Aorta (tissue), 5 donors: ENCODE measurements around the gene LPCAT1. TPM values are rescaled to one million over a fixed set of nuclear protein-coding genes. Genes with fewer than 3 reads are reported as not detected.

ENCODE experiments used
- ATAC-seq: fragments of 200-7000 bp; cut with Tn5 transposase; one replicate; pipeline ENCODE4 v1.9.1; 2022; ENCODE audit warnings: moderate library complexity; ENCODE audit not compliant: low FRiP score
- DNase-seq, 2 donors: peaks; one replicate each; pipeline ENCODE4 v3.0.0-alpha.2; 2020
- H3K27ac ChIP-seq, 2 donors: one replicate each; pipeline ENCODE4 v1.5.1; 2013; ENCODE audit warnings: low read length in 2 of 2, mild to moderate bottlenecking in 2 of 2, moderate library complexity in 2 of 2, control low read depth in 1 of 2, inconsistent platforms in 1 of 2, low read depth in 1 of 2
- H3K27me3 ChIP-seq, 2 donors: one replicate each; pipeline ENCODE4 v1.6.1; 2013; ENCODE audit warnings: control low read depth in 1 of 2, low read length in 1 of 2, mild to moderate bottlenecking in 1 of 2, moderate library complexity in 1 of 2; ENCODE audit not compliant: insufficient read depth in 2 of 2, control insufficient read depth in 1 of 2
- H3K36me3 ChIP-seq, 2 donors: one replicate each; pipeline ENCODE4 v1.6.1; 2013; ENCODE audit warnings: control low read depth in 1 of 2, low read length in 1 of 2, mild to moderate bottlenecking in 1 of 2; ENCODE audit not compliant: insufficient read depth in 2 of 2, control insufficient read depth in 1 of 2
- H3K4me1 ChIP-seq, 2 donors: one replicate each; pipeline ENCODE4 v1.6.1; 2013; ENCODE audit warnings: low read length in 2 of 2, control low read depth in 1 of 2, mild to moderate bottlenecking in 1 of 2, moderate library complexity in 1 of 2; ENCODE audit not compliant: insufficient read depth in 2 of 2, control insufficient read depth in 1 of 2
- H3K4me3 ChIP-seq, 2 donors: one replicate each; pipeline ENCODE4 v1.5.1; 2013; ENCODE audit warnings: low read length in 2 of 2, control low read depth in 1 of 2, mild to moderate bottlenecking in 1 of 2
- H3K9me3 ChIP-seq: one replicate; pipeline ENCODE4 v1.6.1; 2013; ENCODE audit warnings: mild to moderate bottlenecking, low read length; ENCODE audit not compliant: control insufficient read depth
- WGBS, 2 donors: extraction: QIAGEN DNeasy Blood & Tissue Kit; methylation state at CpG; one replicate each; pipeline ENCODE4 v1.1.7; 2013; 5-methylcytosine and 5-hydroxymethylcytosine counted together
- intact Hi-C, 2 donors: fragments of 100-400 bp; cut with DNase I; formaldehyde crosslinking; loops; one replicate each; pipeline versions ENCODE4 v1.14.2 to v1.15.0; 2022
- polyA plus RNA-seq, 2 donors: library from polyadenylated mRNA; stranded (reverse); fragments of 200-250 nt; gene quantifications; one replicate each; pipeline ENCODE4 v1.2.3, GENCODE V29; 2013
- total RNA-seq, 2 donors: library from RNA; stranded (reverse); fragmentation: NEBNext Ultra II Directional; extraction: Animal tissue kit (Norgen Biotek cat#: 25700); gene quantifications; one replicate each; pipeline ENCODE4 v1.2.1, GENCODE V29; 2021
- donor health status: healthy with polysubstance abuse.
- donor health status: Bipolar disorder and iron deficiency.
- donor health status: DM: no; HTN: no; CAD: no.
- donor health status: DM: no; HTN: no; CAD: no.
- donor health status: DM: yes; HTN: yes; CAD: no.

LPCAT1 gene
- total and polyA plus RNA-seq, 4 donors, result 6.4 to 68.7 (median 36.4) TPM

GRCh38 chr5:1498623-1499416, 24.9 kb downstream of the LPCAT1 start:
- Histone ChIP-seq H3K9me3 (no peaks in the 10 kb centered on the region), H3K27me3 (no peaks in the 10 kb centered on the region), H3K27ac (no peak overlapping the region), H3K4me1 (no peaks in the 10 kb centered on the region), H3K4me3 (no peak overlapping the region), H3K36me3 (peaks cover 0 to 2% of the 10 kb centered on the region in 2 donors)
- intact Hi-C loops, result no loop called here
- ATAC-seq, result no peak
- DNase-seq, result no peak
- 86 to 90% methylated on average over 17 of the region's 17 CpGs for WGBS, 2 donors

GRCh38 chr5:1497795-1498622, 25.8 kb downstream of the LPCAT1 start:
- no peak for DNase-seq
- 50 to 60% methylated on average over 18 of the region's 18 CpGs for WGBS, 2 donors
- H3K4me1 ChIP-seq, result no peaks in the 10 kb centered on the region
- H3K9me3 ChIP-seq, result no peaks in the 10 kb centered on the region
- no peak overlapping the region for H3K27ac ChIP-seq
- intact Hi-C loops, result no loop called here
- no peak overlapping the region for H3K4me3 ChIP-seq
- H3K36me3 ChIP-seq, result peaks cover 0 to 2% of the 10 kb centered on the region in 2 donors
- ATAC-seq, result no peak
- no peaks in the 10 kb centered on the region for H3K27me3 ChIP-seq

GRCh38 chr5:1497242-1497777, 26.4 kb downstream of the LPCAT1 start:
- H3K9me3 ChIP-seq, result no peaks in the 10 kb centered on the region
- no peaks in the 10 kb centered on the region for H3K4me1 ChIP-seq
- no peaks in the 10 kb centered on the region for H3K27me3 ChIP-seq
- H3K4me3 ChIP-seq, result no peak overlapping the region
- intact Hi-C loops, result no loop called here
- 81 to 85% methylated on average over 14 of the region's 14 CpGs for WGBS, 2 donors
- DNase-seq (no peak), ATAC-seq (no peak)
- no peak overlapping the region for H3K27ac ChIP-seq
- H3K36me3 ChIP-seq, result peaks cover 0 to 2% of the 10 kb centered on the region in 2 donors

GRCh38 chr5:1495525-1495897, 28.2 kb downstream of the LPCAT1 start:
- H3K27ac ChIP-seq, result no peak overlapping the region
- no peak for ATAC-seq
- peaks cover 0 to 2% of the 10 kb centered on the region in 2 donors for H3K36me3 ChIP-seq
- WGBS, 2 donors, result 83 to 84% methylated on average over 6 of the region's 6 CpGs
- H3K4me3 ChIP-seq, result no peak overlapping the region
- intact Hi-C loops, result no loop called here
- no peaks in the 10 kb centered on the region for H3K4me1 ChIP-seq
- no peak for DNase-seq
- no peaks in the 10 kb centered on the region for H3K9me3 ChIP-seq
- H3K27me3 ChIP-seq, result no peaks in the 10 kb centered on the region

- ATAC-seq (peak; percentile 28), DNase-seq (peak in 1 of 2 donors; percentile 87)
- Histone ChIP-seq H3K27ac (no peak overlapping the region), H3K36me3 (peaks cover 0 to 2% of the 10 kb centered on the region in 2 donors), H3K27me3 (no peaks in the 10 kb centered on the region), H3K9me3 (no peaks in the 10 kb centered on the region), H3K4me1 (no peaks in the 10 kb centered on the region), H3K4me3 (no peak overlapping the region)
- WGBS, 2 donors, result 93% methylated on average over 50 of the region's 50 CpGs
- intact Hi-C loops, result no loop called here
Observed at GRCh38 chr5:1494780-1495524, 28.8 kb downstream of the LPCAT1 start.

- DNase-seq (no peak), ATAC-seq (no peak)
- Histone ChIP-seq H3K4me1 (no peaks in the 10 kb centered on the region), H3K27me3 (no peaks in the 10 kb centered on the region), H3K4me3 (no peak overlapping the region), H3K27ac (no peak overlapping the region), H3K36me3 (peaks cover 0 to 2% of the 10 kb centered on the region in 2 donors), H3K9me3 (no peaks in the 10 kb centered on the region)
- intact Hi-C loops, result no loop called here
- 72 to 80% methylated on average over 12 of the region's 12 CpGs for WGBS, 2 donors
Observed at GRCh38 chr5:1493941-1494340, 29.8 kb downstream of the LPCAT1 start.

- intact Hi-C loops, result no loop called here
- no peak for ATAC-seq
- peaks cover 0 to 2% of the 10 kb centered on the region in 2 donors for H3K36me3 ChIP-seq
Observed at GRCh38 chr5:1493413-1493812, 30.3 kb downstream of the LPCAT1 start.

GRCh38 chr5:1492757-1493156, 31.0 kb downstream of the LPCAT1 start:
- WGBS, 2 donors, result 82 to 85% methylated on average over 12 of the region's 12 CpGs
- ATAC-seq (no peak), DNase-seq (no peak)
- H3K9me3 ChIP-seq, result no peaks in the 10 kb centered on the region
- no peak overlapping the region for H3K4me3 ChIP-seq
- no peaks in the 10 kb centered on the region for H3K4me1 ChIP-seq
- H3K36me3 ChIP-seq, result peaks cover 0 to 2% of the 10 kb centered on the region in 2 donors
- intact Hi-C loops, result no loop called here
- H3K27ac ChIP-seq, result no peak overlapping the region
- no peaks in the 10 kb centered on the region for H3K27me3 ChIP-seq

More at GRCh38 chr5:1493413-1493812, 30.3 kb downstream of the LPCAT1 start:
- WGBS, 2 donors, result 91 to 93% methylated on average over 15 to 16 of the region's 16 CpGs
- Histone ChIP-seq H3K9me3 (no peaks in the 10 kb centered on the region), H3K4me3 (no peak overlapping the region), H3K4me1 (no peaks in the 10 kb centered on the region), H3K27ac (no peak overlapping the region), H3K27me3 (no peaks in the 10 kb centered on the region)
- DNase-seq, result no peak
